Measurements from ENCODE around the gene EDIL3. TPM values are rescaled to one million over a fixed set of nuclear protein-coding genes. Genes with fewer than 3 reads are reported as not detected.

Gene EDIL3
- total RNA-seq, 4 donors from 2014 or later = 5.6 to 38.9 (median 25.6) TPM

DNA sequence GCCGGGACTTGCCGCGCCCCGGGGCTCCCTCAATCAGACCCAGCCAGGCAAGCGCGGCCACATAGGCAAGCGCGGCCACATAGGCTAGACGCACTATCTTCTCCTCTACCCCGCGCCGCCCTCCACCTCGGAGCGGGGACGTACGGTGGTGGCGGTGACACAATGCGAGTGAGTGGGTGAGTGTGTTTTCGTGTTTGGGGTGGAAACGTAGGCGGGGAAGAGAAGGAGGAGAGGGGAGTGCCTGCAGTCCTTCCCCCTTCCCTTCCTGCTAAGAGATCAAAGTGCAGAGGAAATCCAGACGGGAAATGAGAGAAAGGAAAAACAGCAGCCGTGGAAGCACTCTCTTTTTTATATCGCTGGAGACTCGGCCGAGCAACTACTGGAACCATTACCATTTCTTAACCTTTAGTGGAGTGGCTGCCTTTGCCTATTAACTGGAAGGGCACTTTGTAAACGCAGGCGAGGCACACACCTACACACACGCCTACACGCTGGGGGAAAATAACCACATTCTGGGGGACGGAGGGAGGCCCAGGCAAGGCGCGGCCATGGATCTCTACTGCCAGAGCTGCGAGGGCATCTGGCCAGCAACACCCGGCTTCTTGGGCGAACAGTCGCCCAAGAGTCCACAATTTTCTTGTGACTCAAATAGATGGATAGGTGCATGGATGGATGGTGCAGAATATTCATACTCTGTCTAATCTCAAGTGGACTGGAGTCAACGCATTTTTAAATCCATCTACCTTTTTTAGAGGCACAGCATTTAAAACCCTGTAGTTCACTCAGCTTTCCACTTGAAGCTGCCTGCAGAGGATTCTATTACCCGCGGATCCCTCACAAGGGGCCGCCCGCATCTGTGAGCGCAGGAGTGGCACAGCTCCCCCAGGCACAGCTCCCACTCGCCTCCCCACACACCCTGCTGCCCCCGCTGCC is 2.1 kb downstream of the EDIL3 start:
- in situ Hi-C loops (cut with MboI; ENCODE audit: low pct_ligation_motif_present in 1 of 4, low pct_unique_long_range_greater_than_20kb in 1 of 4, low sequenced_read_pairs in 3 of 4) (no loop called here), intact Hi-C loops (cut with DNase I; ENCODE audit: low total_unique reads) (no loop called here)
- peak; percentile 68 for DNase-seq
- peak overlapping the region; percentile 58 to 80 (median 69) for H3K4me3 ChIP-seq
- TF ChIP-seq POLR2A (IDR thresholded peaks at IDR 0.05) (peak; percentile 83), EP300 (IDR thresholded peaks at IDR 0.05; ENCODE audit: low read depth) (no peak), POLR2AphosphoS5 (IDR thresholded peaks at IDR 0.05) (peak; percentile 56 to 91 (median 91))
- H3K9me3 ChIP-seq = no peaks in the 10 kb centered on the region
- H3K4me1 ChIP-seq = peaks cover 6 to 35% (median 19%) of the 10 kb centered on the region in 4 donors
- no peaks in the 10 kb centered on the region for H3K36me3 ChIP-seq
- 0 to 5% methylated on average over 8 to 39 of the region's 45 CpGs for WGBS, 2 donors (ENCODE audit: low coverage in 1 of 2)
- peak overlapping the region; percentile 86 to 90 (median 89) for H3K27ac ChIP-seq
- peaks cover 26% of the 10 kb centered on the region for H3K27me3 ChIP-seq

GRCh38 chr5:84381502-84382362 is 2.9 kb downstream of the EDIL3 start:
- Histone ChIP-seq H3K4me1 (peaks cover 6 to 35% (median 19%) of the 10 kb centered on the region in 4 donors), H3K36me3 (no peaks in the 10 kb centered on the region), H3K9me3 (no peaks in the 10 kb centered on the region), H3K27ac (peak overlapping the region; percentile 86 to 90 (median 89)), H3K27me3 (peaks cover 26% of the 10 kb centered on the region), H3K4me3 (peak overlapping the region; percentile 58 to 80 (median 69))
- DNase-seq = peak; percentile 11
- WGBS, 2 donors (ENCODE audit: low coverage in 1 of 2) = 13 to 15% methylated on average over 9 of the region's 14 CpGs
- TF ChIP-seq CTCF (IDR thresholded peaks at IDR 0.05) (no peak), POLR2A (IDR thresholded peaks at IDR 0.05) (no peak), POLR2AphosphoS5 (IDR thresholded peaks at IDR 0.05) (no peak), EP300 (IDR thresholded peaks at IDR 0.05; ENCODE audit: low read depth) (no peak)
- in situ Hi-C loops (cut with MboI; ENCODE audit: low pct_ligation_motif_present in 1 of 4, low pct_unique_long_range_greater_than_20kb in 1 of 4, low sequenced_read_pairs in 3 of 4) (no loop called here), intact Hi-C loops (cut with DNase I; ENCODE audit: low total_unique reads) (no loop called here)

DNA sequence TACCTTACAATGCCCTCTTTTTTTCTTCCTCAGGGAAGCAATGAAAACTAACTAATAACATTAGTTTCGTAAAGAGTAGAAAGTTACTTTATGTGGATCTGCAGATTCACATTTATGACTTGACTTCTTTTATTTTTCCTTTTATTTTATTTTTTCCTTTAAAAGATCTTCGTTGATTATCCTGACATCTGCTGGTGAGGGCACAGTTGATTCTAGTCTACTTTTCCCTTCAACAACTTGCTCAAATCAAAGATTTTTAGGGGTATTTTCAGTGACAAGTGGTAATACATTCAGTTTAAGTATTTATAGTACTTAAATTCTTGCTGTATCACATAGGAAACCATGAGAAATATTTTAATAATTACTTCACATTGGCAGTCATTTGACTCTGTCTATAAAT is 4.9 kb downstream of the EDIL3 start:
- in situ Hi-C loops (cut with MboI; ENCODE audit: low pct_ligation_motif_present in 1 of 4, low pct_unique_long_range_greater_than_20kb in 1 of 4, low sequenced_read_pairs in 3 of 4) = no loop called here
- peak overlapping the region; percentile 15 to 90 (median 34) for H3K27ac ChIP-seq
- intact Hi-C loops (cut with DNase I; ENCODE audit: low total_unique reads) = no loop called here
- H3K9me3 ChIP-seq = no peaks in the 10 kb centered on the region
- WGBS, 2 donors (ENCODE audit: low coverage in 1 of 2) = 14 to 36% methylated on average over 2 of the region's 2 CpGs
- TF ChIP-seq CTCF (IDR thresholded peaks at IDR 0.05) (no peak), POLR2AphosphoS5 (IDR thresholded peaks at IDR 0.05) (no peak)
- no peaks in the 10 kb centered on the region for H3K36me3 ChIP-seq
- peaks cover 22% of the 10 kb centered on the region for H3K27me3 ChIP-seq
- H3K4me3 ChIP-seq = no peak overlapping the region
- H3K4me1 ChIP-seq = peaks cover 6 to 30% (median 19%) of the 10 kb centered on the region in 4 donors
- DNase-seq = no peak

DNA sequence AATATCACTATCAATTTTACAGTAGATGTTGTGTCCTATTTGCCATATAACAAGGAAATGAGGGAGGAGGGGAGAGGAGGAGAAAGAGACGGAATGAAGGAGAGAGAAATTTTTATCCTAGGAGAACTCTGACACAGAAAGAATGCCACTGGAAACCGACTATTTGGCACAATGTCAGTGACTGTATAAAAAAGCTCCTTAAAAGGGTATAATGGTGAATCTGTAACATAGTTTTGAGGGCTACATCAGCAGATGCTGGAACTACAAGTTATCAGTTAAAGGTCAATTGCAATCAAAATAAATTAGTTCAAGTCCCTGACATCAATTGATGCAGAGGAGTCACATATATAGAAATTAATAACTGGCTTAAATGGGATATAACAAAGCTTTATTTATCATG is 5.7 kb downstream of the EDIL3 start:
- DNase-seq = no peak
- H3K9me3 ChIP-seq = no peaks in the 10 kb centered on the region
- H3K4me1 ChIP-seq = peaks cover 6 to 30% (median 19%) of the 10 kb centered on the region in 4 donors
- no peak for TF ChIP-seq POLR2AphosphoS5 (IDR thresholded peaks at IDR 0.05)
- no peak for TF ChIP-seq CTCF (IDR thresholded peaks at IDR 0.05)
- no peak for TF ChIP-seq POLR2A (IDR thresholded peaks at IDR 0.05)
- no peak for TF ChIP-seq EP300 (IDR thresholded peaks at IDR 0.05; ENCODE audit: low read depth)
- intact Hi-C loops (cut with DNase I; ENCODE audit: low total_unique reads) = no loop called here
- 38 to 47% methylated on average over 2 of the region's 2 CpGs for WGBS, 2 donors (ENCODE audit: low coverage in 1 of 2)
- no peak overlapping the region for H3K4me3 ChIP-seq
- peak overlapping the region; percentile 28 to 90 (median 42) for H3K27ac ChIP-seq
- no peaks in the 10 kb centered on the region for H3K36me3 ChIP-seq
- peaks cover 16% of the 10 kb centered on the region for H3K27me3 ChIP-seq
- in situ Hi-C loops (cut with MboI; ENCODE audit: low pct_ligation_motif_present in 1 of 4, low pct_unique_long_range_greater_than_20kb in 1 of 4, low sequenced_read_pairs in 3 of 4) = no loop called here
